Measurements from ENCODE around the gene MBOAT2. TPM values are rescaled to one million over a fixed set of nuclear protein-coding genes. Genes with fewer than 3 reads are reported as not detected.

MBOAT2 gene
- total and polyA plus RNA-seq, 11 donors, result 4.5 to 34.9 (median 16.1) TPM

DNA sequence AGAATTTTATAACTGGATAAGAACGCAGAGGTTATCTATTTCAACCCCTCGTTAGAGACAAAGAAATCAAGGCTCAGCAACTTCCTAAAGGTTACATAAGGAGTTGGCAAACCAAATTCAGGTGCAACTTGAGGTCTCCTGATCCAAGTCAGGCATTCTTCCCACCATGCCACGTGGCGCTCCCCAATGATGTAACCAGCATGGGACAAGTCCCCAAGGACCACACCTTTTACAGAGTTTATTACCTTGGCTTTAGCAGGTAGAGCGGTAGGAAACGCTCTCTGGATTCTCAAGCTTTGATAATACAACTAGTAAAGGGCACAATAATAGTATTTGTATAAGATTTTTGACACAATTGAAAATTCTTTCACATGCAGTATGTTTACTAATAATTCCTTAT lies 26.7 kb upstream of the MBOAT2 start:
- intact Hi-C loops (cut with DNase I), result no loop called here
- H3K27me3 ChIP-seq, result peaks cover 0 to 3% (median 0%) of the 10 kb centered on the region in 9 donors
- ATAC-seq (no peak), DNase-seq (no peak)
- H3K4me3 ChIP-seq, result no peak overlapping the region
- H3K4me1 ChIP-seq, result peaks cover 0 to 6% (median 0%) of the 10 kb centered on the region in 12 donors
- no peaks in the 10 kb centered on the region for H3K36me3 ChIP-seq
- no peak overlapping the region for H3K27ac ChIP-seq
- no peaks in the 10 kb centered on the region for H3K9me3 ChIP-seq
- no peak for TF ChIP-seq POLR2A (IDR thresholded peaks at IDR 0.05)
- TF ChIP-seq, protein P1, sequence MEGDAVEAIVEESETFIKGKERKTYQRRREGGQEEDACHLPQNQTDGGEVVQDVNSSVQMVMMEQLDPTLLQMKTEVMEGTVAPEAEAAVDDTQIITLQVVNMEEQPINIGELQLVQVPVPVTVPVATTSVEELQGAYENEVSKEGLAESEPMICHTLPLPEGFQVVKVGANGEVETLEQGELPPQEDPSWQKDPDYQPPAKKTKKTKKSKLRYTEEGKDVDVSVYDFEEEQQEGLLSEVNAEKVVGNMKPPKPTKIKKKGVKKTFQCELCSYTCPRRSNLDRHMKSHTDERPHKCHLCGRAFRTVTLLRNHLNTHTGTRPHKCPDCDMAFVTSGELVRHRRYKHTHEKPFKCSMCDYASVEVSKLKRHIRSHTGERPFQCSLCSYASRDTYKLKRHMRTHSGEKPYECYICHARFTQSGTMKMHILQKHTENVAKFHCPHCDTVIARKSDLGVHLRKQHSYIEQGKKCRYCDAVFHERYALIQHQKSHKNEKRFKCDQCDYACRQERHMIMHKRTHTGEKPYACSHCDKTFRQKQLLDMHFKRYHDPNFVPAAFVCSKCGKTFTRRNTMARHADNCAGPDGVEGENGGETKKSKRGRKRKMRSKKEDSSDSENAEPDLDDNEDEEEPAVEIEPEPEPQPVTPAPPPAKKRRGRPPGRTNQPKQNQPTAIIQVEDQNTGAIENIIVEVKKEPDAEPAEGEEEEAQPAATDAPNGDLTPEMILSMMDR (IDR thresholded peaks at IDR 0.05), result no peak
- 90 to 97% (median 92%) methylated on average over 6 of the region's 6 CpGs for WGBS, 4 donors

DNA sequence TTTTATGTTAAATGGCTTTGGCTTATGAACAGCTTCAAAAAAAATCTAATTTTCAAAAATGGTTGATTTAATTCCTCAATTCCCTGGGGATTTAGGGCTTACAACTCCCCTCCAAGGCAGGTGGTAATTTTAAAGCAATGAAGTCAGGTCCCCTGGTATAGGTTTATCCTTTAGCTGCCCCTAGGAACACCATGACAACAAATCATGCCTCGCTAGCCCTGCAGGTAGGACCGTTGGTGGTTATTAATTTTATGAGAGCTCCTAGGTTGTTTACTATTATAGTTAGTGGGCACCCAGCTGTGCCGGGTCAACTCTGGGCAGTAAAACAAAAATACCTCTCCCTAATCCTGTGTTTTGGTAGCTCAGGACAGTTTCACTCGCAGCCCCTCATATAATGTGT lies 26.2 kb upstream of the MBOAT2 start:
- H3K9me3 ChIP-seq, result no peaks in the 10 kb centered on the region
- intact Hi-C loops (cut with DNase I), result no loop called here
- no peak overlapping the region for H3K27ac ChIP-seq
- peaks cover 0 to 3% (median 0%) of the 10 kb centered on the region in 9 donors for H3K27me3 ChIP-seq
- no peak for ATAC-seq
- no peaks in the 10 kb centered on the region for H3K36me3 ChIP-seq
- DNase-seq, result no peak
- H3K4me1 ChIP-seq, result peaks cover 0 to 6% (median 0%) of the 10 kb centered on the region in 12 donors
- TF ChIP-seq, protein P1 (IDR thresholded peaks at IDR 0.05), result no peak
- no peak for TF ChIP-seq POLR2A (IDR thresholded peaks at IDR 0.05)
- 89 to 96% (median 93%) methylated on average over 4 of the region's 4 CpGs for WGBS, 4 donors
- no peak overlapping the region for H3K4me3 ChIP-seq

DNA sequence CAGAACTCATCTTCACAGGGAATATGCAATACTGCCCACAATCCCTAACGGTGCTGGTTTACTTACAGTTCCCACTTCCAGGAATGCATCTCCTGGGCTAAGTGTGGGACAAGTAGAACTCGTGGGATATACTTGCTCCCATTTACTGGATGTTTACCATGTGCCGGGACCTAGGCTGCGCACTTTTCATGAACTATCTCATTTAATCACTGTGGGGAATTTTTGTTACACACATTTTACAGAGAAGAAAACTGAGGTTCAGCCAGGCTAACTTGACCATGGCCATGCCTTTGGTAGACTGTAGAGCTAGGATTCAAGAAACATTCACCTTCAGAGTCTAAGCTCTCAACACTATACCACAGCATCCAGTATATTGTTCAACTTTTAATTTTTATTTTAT lies 24.4 kb upstream of the MBOAT2 start:
- 92 to 95% (median 93%) methylated on average over 4 of the region's 4 CpGs for WGBS, 4 donors
- TF ChIP-seq, protein P1 (IDR thresholded peaks at IDR 0.05), result no peak
- TF ChIP-seq POLR2A (IDR thresholded peaks at IDR 0.05), result no peak
- intact Hi-C loops (cut with DNase I), result no loop called here
- no peaks in the 10 kb centered on the region for H3K36me3 ChIP-seq
- no peak overlapping the region for H3K4me3 ChIP-seq
- H3K9me3 ChIP-seq, result no peaks in the 10 kb centered on the region
- no peak overlapping the region for H3K27ac ChIP-seq
- ATAC-seq, result no peak
- H3K27me3 ChIP-seq, result peaks cover 0 to 3% (median 0%) of the 10 kb centered on the region in 9 donors
- no peak for DNase-seq
- peaks cover 0 to 6% (median 0%) of the 10 kb centered on the region in 12 donors for H3K4me1 ChIP-seq

DNA sequence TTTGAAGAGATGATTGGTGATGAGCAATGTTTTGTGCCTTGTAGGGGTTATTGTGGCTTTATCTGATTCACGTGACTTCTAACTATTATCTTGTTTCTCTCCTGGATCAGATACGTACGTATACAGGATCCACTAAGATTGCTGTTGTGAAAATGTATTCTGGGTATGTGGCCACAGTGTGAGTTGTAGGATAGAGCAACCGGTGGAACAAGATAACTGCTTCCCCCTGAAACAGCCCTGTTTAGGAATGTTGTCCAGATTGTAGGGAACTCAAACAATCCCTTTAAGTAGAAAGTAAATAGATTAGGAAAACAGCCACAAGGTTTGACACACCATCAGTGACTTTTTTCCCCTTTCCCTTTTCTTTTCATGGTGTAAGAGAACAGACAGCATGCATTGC lies 22.3 kb upstream of the MBOAT2 start:
- no peak overlapping the region for H3K4me3 ChIP-seq
- DNase-seq, result no peak
- H3K27me3 ChIP-seq, result peaks cover 0 to 3% (median 0%) of the 10 kb centered on the region in 9 donors
- no peak overlapping the region for H3K27ac ChIP-seq
- H3K36me3 ChIP-seq, result no peaks in the 10 kb centered on the region
- no peak for ATAC-seq
- peaks cover 0 to under 1% (median 0%) of the 10 kb centered on the region in 12 donors for H3K4me1 ChIP-seq
- H3K9me3 ChIP-seq, result no peaks in the 10 kb centered on the region
- intact Hi-C loops (cut with DNase I), result no loop called here
- WGBS, 4 donors, result 68 to 77% (median 71%) methylated on average over 4 of the region's 4 CpGs
- no peak for TF ChIP-seq POLR2A (IDR thresholded peaks at IDR 0.05)
- TF ChIP-seq, protein P1 (IDR thresholded peaks at IDR 0.05), result no peak
